Chondrocyte (in vitro differentiated cells): ENCODE measurements around the gene MAP1B. TPM values are rescaled to one million over a fixed set of nuclear protein-coding genes. Genes with fewer than 3 reads are reported as not detected.

Experiments
- DNase-seq: peaks from one replicate; pipeline ENCODE4 v3.0.0; 2021; ENCODE audit warnings: mixed read lengths, low spot score
- H3K27ac Mint-ChIP-seq: one replicate; pipeline ENCODE4 v1.8.0; 2021; ENCODE audit warnings: mild to moderate bottlenecking, moderate library complexity, mixed read lengths; ENCODE audit not compliant: unreplicated experiment
- H3K27me3 Mint-ChIP-seq: 2 replicates; pipeline ENCODE4 v1.8.0; 2021; ENCODE audit warnings: low read depth, mixed read lengths
- H3K36me3 Mint-ChIP-seq: 2 replicates; pipeline ENCODE4 v1.8.0; 2021; ENCODE audit warnings: low read depth, mixed read lengths
- H3K4me1 Mint-ChIP-seq: 2 replicates; pipeline ENCODE4 v1.8.0; 2021; ENCODE audit warnings: low read depth, mild to moderate bottlenecking, mixed read lengths
- H3K4me3 Mint-ChIP-seq: one replicate; pipeline ENCODE4 v1.8.0; 2021; ENCODE audit warnings: mild to moderate bottlenecking, moderate library complexity, mixed read lengths; ENCODE audit not compliant: unreplicated experiment
- H3K9me3 Mint-ChIP-seq: 2 replicates; pipeline ENCODE4 v1.8.0; 2021; ENCODE audit warnings: low read depth, mixed read lengths
- total RNA-seq: library from RNA; stranded (reverse); gene quantifications from 3 replicates; pipeline ENCODE4 v1.2.1, GENCODE V29; 2021
- TF ChIP-seq, protein P1 (sequence below): fragments of 200-600 bp; sonication (generic); IDR thresholded peaks from 2 replicates; pipeline ENCODE4 v1.5.0; 2021; ENCODE audit warnings: antibody characterized with exemption, mild to moderate bottlenecking, moderate library complexity

Gene MAP1B
- total RNA-seq, 1 donor from 2014 or later, result 411 TPM

DNA sequence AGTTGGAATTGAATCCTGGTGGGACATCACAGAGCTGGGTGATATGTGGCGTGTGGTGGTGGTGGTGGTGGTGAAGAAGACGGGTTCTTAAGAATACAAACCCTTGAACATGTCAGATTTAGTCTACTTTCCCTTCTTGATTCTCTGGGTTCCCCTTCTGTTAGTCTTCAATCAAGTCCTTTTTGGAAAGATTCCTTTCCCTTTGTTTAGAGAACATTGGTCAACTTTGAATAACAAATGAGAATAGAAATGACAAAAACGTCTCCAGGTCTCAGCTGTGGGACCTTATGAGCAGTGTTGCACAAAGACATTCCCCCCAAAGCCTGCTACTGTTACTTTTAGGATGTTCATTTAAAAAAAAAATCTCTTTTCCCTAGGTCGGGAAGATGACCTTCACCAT lies 46.3 kb downstream of the MAP1B start:
- TF ChIP-seq, protein P1, sequence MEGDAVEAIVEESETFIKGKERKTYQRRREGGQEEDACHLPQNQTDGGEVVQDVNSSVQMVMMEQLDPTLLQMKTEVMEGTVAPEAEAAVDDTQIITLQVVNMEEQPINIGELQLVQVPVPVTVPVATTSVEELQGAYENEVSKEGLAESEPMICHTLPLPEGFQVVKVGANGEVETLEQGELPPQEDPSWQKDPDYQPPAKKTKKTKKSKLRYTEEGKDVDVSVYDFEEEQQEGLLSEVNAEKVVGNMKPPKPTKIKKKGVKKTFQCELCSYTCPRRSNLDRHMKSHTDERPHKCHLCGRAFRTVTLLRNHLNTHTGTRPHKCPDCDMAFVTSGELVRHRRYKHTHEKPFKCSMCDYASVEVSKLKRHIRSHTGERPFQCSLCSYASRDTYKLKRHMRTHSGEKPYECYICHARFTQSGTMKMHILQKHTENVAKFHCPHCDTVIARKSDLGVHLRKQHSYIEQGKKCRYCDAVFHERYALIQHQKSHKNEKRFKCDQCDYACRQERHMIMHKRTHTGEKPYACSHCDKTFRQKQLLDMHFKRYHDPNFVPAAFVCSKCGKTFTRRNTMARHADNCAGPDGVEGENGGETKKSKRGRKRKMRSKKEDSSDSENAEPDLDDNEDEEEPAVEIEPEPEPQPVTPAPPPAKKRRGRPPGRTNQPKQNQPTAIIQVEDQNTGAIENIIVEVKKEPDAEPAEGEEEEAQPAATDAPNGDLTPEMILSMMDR, result no peak
- Mint-ChIP-seq H3K36me3 (peaks cover 41% of the 10 kb centered on the region), H3K9me3 (no peaks in the 10 kb centered on the region), H3K27me3 (no peaks in the 10 kb centered on the region), H3K27ac (peak overlapping the region; percentile 82), H3K4me3 (no peak overlapping the region), H3K4me1 (peaks cover 89% of the 10 kb centered on the region)
- DNase-seq, result no peak

GRCh38 chr5:72154076-72154756 lies 46.9 kb downstream of the MAP1B start:
- TF ChIP-seq, protein P1, result no peak
- H3K9me3 Mint-ChIP-seq, result no peaks in the 10 kb centered on the region
- peaks cover 89% of the 10 kb centered on the region for H3K4me1 Mint-ChIP-seq
- H3K27ac Mint-ChIP-seq, result peak overlapping the region; percentile 82
- H3K4me3 Mint-ChIP-seq, result no peak overlapping the region
- no peaks in the 10 kb centered on the region for H3K27me3 Mint-ChIP-seq
- no peak for DNase-seq
- H3K36me3 Mint-ChIP-seq, result peaks cover 37% of the 10 kb centered on the region

GRCh38 chr5:72156946-72157624 lies 49.8 kb downstream of the MAP1B start:
- Mint-ChIP-seq H3K4me1 (peaks cover 86% of the 10 kb centered on the region), H3K27me3 (no peaks in the 10 kb centered on the region), H3K27ac (peak overlapping the region; percentile 76), H3K36me3 (peaks cover 25% of the 10 kb centered on the region), H3K9me3 (no peaks in the 10 kb centered on the region), H3K4me3 (no peak overlapping the region)
- TF ChIP-seq, protein P1, result no peak
- DNase-seq, result no peak

- no peaks in the 10 kb centered on the region for H3K9me3 Mint-ChIP-seq
- peak overlapping the region; percentile 76 for H3K27ac Mint-ChIP-seq
- peaks cover 84% of the 10 kb centered on the region for H3K4me1 Mint-ChIP-seq
- TF ChIP-seq, protein P1, result no peak
- no peak overlapping the region for H3K4me3 Mint-ChIP-seq
- H3K36me3 Mint-ChIP-seq, result peaks cover 26% of the 10 kb centered on the region
- H3K27me3 Mint-ChIP-seq, result no peaks in the 10 kb centered on the region
- no peak for DNase-seq
These were observed 50.3 kb downstream of the MAP1B start for GRCh38 chr5:72157625-72157962.

DNA sequence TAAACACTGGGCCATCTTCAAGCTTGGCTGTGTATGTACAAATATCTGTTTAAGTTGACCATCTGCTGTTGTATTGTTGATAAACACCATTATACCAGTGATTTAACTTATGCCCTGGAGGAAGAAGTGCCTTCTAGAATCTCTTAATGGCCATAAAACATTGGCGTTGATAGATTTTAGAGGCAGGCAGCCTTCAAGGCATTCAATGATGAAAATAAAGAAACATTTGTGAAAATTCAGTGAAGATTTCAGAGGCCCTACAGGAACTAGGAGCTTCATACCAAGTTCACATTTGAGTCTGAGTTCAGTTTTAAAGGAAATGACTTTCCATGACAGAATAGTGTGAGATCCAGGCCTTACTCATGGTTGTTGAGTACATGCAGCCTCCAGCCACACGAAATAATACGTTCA lies 52.2 kb downstream of the MAP1B start:
- peak overlapping the region; percentile 75 for H3K27ac Mint-ChIP-seq
- TF ChIP-seq, protein P1, result no peak
- H3K36me3 Mint-ChIP-seq, result peaks cover 27% of the 10 kb centered on the region
- no peaks in the 10 kb centered on the region for H3K27me3 Mint-ChIP-seq
- peaks cover 79% of the 10 kb centered on the region for H3K4me1 Mint-ChIP-seq
- DNase-seq, result no peak
- no peak overlapping the region for H3K4me3 Mint-ChIP-seq
- no peaks in the 10 kb centered on the region for H3K9me3 Mint-ChIP-seq
